ENCODE measurements around the gene GSC2.
A peak's percentile ranks its signal among the peaks of the same experiment; 100 is the strongest.

GSC2 gene, protein sequence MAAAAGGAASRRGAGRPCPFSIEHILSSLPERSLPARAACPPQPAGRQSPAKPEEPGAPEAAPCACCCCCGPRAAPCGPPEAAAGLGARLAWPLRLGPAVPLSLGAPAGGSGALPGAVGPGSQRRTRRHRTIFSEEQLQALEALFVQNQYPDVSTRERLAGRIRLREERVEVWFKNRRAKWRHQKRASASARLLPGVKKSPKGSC

DNA sequence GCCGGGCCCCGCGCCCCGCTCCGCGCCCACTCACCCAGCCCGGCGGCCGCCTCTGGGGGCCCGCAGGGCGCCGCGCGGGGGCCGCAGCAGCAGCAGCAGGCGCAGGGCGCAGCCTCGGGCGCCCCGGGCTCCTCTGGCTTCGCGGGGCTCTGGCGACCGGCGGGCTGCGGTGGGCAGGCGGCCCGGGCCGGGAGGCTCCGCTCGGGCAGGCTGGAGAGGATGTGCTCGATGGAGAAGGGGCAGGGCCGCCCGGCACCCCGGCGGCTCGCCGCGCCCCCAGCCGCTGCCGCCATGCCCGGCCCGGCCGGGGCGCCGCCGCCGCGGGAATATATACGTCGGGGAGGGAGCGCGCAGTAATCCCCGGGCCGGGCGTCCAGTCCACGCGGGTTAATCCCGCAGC is at the start of gene GSC2:
Gene GSC2 (minus strand): TSS at position 302 of the 400 bp plus-strand sequence. CDS start 9 bp downstream, at position 293.
- no peak for DNase-seq (ENCODE audit: low read depth)

DNA sequence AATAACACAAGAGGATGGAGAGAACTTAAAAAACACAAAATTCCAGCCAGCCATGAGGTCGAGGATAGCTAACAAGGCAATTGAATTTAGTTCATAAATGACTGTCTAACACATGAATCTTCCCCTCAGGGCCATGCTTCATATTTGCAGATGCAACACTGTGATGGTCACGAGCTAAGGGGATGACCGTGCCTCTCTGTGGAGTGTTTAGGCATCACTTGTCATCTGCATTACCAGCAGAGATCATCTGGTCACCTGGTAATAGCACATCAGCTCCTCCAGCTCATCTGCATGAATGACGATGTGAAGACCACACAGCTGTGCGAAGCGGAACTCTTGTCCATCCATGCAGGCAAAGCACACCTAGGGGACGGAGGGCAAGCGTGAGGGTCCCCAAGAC is 49.4 kb upstream of the GSC2 start:
- no peak for DNase-seq (ENCODE audit: low read depth)

DNA sequence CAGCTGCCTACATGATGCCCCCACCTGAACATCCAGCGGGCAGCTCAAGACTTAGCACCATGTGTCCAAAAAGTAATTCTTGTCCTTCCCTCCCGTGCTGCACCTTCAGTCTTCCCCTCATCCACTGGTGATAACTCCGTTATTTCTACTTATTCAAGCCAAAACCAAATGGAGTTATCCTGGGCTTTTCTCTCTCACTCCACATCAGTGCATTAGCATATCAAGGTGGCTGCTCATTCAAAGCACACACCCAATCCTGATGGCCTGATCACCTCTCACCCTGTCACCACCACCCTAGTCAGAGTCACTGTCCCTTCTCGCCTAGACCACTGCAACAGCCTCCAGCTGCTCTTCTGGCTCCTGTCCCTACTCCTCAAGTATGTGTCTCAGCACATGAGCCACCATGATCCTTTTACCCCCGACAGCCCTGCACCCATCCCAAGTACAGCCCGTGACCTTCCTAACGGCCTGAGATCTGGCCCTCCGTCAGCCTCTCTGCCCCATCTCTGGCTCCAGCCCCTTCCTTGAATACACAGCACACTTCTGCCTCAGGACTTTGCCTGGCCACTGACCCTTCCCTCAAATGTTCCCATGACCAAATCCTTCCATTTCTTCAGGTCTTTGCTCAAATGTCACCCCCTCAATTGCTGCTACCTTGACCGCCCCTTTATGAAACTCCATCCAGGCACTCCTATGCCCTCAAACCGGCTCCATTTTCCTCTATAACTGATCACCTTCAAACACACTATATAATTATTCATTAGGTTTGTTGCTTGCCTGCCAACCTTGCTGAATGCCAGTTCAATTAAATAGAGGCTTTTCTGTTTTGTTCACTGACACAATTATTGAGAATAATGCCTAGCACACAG is 48.1 kb upstream of the GSC2 start:
- no peak for DNase-seq (ENCODE audit: low read depth)

DNA sequence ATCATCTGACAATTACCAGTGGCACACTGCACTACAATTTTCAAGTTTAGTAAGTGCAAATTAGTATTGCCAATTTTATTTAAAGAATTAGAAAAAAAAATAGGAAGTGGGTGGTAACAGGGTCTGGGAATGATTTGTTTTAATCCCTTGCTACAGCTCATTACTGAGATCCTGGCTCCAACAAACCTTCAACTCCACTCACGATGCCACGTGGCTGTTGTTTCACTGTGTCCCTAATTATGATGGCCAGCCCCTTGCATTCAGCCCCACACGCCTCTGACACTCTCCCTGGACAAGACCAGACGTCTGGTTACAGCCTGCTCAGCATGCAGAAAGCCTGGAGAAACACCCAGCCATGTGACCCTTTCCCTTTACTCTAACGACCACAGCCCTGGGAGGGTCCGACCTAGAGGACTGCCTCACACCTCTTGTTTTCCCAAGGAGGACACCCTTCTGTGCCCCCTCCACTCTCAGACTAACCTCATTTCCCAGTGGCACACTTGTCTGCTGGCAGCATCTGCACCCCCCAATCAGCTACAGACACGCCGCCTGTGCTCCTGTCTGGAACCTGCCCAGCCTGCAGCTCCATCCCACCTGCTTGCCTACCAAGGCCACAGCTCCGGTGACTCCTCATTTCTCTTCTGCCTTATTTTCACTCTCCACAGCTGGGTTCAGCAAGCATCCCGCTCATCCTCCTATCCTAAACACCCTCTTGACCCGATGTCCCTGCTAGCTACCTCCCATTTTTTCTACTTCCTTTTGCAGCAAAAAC is 46.9 kb upstream of the GSC2 start:
- no peak for DNase-seq (ENCODE audit: low read depth)

DNA sequence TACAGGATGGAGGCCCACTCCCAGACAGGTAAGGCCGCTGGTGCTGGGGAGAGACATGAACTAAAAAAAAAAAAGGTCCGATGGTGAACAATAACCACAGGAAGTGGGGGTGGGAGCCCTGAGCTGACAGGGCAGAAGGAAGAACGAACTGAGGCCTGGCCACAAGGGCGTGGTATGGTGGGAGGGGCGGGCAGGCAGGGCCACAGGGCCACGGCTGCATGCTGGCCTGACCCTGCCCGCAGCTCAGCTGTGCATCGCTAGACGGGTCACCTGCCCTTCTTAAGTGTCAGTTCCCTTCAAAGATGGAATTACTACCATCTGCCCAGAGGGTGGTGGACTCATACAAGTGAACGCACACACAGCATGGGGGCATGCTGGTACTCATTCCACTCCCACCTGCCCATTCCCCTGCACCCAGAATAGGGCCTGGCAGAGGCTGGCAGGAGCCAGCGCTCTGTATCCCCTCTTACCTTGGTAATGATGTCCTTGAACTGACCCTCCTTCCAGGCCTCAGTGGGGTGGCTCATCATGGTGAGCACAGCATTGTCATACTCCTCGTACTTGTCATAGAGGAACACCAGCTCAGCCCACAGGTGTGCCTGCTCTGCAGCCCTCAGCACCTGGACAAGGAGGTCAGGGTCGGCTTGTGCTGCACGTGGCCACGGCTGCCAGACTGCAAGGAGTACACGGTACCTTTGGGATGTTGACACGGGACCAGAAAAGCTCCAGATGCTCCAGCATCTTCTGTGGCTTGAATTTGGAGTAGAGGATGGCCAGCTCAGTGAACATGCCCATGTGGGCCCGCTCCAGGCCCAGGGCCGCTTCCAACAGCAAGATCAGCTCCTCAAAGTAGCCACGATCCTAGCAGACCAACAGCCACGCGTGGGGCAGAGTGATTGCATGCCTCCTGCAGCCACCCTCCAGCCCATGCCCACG is 46.0 kb upstream of the GSC2 start:
- DNase-seq (ENCODE audit: low read depth), result no peak

DNA sequence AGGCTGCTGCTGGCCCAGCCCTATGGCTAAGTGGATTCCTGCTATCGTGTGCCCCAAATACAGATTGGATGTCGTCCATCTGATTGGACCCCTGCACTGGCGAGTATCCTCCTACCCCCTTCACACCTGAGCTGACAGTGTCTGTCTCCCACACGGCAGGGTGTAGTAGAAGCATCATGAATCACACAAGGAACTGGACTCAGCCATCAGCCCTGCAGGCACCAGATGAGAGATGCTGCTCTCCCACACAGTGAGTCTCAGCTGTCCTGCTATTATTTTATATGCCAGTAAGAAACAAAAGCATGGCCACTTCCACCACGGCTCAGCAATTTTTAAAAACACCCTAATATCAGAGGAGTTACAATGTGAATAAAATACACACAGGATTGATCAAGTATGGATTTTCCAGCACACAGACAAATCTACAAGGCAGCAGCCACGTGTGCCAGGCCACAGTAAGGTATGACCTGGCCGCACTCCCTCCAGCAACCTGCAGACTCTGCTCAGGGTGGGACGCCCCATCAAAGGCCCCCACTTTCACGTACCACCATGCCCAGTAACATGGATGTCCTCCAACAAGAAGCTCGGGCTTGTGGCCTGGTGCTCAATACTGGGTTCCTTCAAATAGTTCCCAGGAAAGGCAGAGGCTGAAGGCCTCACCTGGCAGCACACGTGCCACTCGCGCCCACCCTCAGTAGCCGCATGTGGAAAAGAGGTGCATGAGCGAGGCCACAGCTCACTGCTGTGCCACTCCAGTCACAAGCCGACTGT is 44.9 kb upstream of the GSC2 start:
- no peak for DNase-seq (ENCODE audit: low read depth)

DNA sequence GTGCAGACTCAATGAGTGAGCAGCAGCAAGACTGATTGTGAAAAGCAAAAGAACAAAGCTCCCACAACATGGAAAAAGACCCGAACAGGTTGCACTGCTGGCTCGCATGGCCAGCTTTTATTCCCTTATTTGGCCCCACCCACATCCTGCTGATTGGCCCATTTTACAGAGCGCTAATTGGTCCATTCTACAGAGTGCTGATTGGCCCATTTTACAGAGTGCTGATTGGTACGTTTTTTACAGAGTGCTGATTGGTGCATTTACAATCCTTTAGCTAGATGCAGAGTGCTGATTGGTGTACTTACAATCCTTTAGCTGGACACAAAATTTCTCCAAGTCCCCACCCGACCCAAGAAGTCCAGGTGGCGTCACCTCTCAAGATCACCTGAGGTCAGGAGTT is 43.8 kb upstream of the GSC2 start:
- no peak for DNase-seq (ENCODE audit: low read depth)

DNA sequence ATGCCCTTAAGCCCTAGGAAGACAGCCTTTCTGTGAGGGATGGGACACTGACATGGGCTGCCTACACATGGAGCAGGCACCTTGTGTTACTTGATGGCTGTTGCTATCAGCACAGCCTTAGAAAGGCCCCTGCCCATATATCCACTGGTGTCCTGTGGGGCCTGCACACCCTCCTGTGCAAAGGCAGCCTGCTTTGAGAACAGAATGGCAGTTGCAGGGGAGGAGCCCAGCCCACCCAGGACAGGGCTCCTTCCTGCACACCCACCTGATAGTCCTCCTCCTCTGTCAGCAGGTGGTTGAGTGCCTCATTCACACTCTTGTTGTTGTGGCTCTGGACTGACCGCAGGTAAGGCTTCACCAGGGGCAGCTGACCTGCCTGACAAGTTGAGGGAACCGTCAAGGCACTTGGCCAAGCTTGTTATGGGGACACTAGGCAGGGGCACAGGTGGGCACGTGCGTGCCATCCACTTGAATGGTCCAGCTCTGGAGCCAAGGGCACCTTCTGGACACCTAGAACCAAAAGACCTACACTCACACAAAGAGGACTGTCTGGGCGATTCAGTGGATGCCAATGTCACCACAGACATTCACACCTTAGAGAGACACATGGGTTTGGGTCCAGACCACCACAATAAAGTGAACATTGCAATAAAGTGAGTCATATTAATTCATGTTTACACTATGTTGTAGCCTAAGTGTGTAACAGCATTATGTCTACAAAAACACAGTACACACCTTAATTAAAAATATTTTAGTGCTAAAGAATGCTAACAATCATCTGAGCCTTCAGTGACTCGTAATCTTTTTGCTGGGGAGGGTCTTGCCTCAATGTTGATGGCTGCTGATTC is 37.8 kb upstream of the GSC2 start:
- DNase-seq (ENCODE audit: low read depth), result no peak

DNA sequence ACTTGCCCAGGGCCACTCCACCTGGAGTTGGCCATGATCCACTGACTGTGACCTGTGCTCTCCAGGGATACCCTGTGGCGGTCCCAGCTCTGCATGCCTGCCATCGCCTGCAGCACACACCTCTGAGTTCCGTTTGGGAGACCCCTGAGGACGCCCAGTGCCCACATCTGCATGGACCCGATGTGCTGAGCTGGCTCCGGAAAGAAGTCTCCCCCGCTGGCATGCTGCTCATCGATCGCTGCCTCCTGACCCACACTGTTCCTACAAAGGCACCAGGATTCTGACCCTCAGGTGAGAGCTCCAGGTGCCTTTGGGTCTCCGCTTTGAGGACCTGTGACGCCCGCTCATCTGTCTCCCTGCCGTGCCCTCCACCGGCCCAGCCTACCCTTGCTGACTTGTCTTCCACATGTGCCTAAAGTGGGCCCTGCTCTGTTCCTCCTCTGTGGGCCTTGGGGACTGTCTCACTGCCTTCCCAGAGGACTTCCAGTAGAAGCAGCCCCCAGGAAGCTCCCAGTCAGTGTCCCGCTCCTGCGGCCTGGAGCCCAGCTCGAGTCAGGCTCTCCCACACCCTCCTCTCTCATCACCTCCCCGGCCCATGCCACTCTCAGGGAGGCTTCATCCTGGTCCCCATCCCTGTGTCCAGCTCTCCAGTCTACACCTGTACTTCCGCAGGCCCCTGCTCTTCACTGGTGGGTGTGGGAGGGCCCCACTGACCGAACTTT is 34.3 kb upstream of the GSC2 start:
- DNase-seq (ENCODE audit: low read depth), result no peak

DNA sequence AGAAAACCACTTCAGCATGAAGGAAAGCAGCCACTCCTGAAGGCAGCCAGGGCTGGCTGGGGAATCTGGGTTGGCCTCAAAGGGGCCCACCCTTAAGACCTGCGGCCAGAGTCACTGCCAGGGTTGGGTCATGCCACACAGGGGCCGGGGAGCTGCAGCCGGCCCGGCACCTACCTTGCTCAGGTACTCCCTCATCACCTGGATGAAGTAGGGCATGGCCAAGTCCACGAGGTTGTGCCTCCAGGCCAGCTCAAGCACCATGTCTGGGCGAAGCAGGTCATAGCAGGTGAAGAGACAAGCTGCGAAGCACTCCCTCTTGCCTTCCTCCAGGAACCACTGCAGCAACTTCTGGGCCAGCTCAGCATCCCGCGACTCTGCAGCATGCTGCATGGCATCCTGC is 33.1 kb upstream of the GSC2 start:
- no peak for DNase-seq (ENCODE audit: low read depth)

DNA sequence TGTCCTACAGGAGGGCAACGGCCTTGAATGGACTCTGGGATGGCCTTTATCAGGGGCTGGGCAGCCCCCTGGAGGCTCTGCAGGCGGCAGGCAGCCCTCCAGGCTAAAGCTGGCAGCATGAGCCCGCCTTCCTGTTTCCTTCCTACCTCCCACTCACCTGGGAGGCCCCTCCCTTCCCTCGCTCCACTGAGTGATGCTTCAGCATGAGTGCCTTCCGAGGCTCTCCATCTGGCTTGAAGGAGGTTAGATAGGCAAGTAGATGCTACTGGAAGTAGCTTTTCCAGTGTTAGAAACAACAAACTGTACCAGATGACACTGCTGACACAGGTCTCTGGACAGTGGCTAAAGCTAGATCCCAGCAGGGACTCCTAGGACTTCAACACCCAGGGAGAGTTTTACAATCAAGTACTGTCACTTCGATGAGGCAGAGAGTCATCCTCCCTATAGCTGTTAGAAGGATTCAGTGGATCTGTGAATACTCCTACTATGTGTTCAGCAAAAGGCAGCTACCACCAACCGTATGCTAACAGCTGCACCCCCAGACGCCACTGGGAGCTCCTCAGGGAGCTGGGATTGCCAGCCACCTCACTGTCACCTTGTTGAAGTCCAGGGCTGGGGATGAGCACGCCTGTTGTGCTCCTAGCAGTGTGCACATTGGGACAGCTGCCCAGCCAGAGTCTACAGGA is 32.5 kb upstream of the GSC2 start:
- no peak for DNase-seq (ENCODE audit: low read depth)

DNA sequence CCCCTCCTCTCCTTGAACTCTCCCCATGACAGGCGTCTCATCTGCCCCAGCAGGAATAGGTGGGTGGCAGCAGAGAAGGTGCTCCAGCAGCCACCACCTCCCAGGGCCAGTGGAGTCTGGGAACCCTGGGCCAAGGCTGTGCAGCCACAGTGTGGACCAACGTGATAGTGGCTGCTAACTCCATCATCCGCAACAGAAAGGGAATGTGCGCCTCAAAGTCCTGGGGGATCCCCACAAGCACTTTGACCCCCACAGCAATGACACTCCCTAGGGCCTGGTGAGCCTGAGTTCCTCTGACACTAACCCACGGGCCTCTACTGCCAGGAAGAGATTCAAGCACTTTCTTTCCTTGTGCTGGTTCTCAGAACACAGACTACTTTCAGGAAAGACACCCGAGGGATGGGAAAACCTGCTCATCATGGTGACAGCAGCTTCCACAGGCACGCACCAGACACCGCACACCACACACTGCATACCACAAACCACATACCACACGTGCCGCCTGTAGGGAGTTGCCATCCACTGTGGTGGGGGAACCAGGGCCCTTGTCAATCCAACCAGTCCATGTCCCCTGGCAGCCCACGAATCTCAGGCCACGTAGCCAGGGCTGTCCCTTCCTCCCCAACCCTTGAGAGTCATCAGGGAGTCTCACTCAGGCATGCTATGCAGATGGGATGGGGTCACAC is 31.8 kb upstream of the GSC2 start:
- DNase-seq (ENCODE audit: low read depth), result no peak

DNA sequence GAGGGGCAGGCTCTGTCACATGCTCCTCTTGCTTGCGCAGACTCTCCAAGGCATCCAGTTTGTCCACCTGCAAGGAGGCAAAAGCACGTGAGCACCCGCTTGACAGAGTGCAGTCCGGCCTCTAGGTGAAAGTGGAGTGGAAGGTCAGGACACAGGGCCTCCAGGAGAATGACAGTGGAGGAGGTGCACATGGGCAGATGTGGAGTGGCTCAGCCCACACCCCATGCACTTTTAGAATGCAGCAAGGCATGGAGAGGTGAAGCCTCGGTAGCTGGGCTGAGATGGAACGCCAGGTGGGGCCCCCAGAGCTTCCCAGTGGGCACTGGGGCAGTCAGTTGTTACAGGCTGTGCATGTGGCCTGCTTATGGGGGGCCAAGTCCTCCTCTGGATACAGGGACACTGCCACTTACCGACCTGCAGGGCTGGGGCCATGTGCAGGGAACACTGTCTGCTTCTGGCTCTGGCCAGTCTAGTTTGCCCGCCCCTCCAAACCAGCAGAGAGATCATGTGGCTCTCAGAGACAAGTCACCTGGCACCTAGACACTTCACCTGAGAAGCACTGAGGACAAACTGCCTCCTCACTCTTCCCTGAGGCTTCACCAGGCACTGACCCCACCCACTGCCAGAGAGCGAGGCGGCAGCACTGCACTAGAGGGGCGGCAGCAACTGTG is 30.8 kb upstream of the GSC2 start:
- DNase-seq (ENCODE audit: low read depth), result no peak

DNA sequence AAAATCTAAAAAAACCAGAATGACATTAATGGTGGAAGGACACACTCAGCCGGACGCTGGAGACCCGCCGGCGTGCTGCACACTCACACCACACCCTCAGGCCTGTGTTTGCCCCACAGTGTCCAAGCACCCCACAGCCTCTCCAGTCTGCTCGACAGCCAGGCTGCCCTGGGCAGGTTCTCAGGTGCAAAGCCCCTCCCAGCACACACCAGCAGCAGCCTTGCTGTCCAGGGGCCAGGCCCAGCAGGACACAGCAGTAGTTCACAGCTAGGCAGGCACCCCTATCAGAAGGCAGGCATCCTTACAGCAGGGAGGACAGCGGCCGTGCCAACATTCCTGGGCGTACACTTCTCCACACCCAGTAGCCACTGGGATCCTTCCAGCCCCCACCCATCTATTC is 30.1 kb upstream of the GSC2 start:
- DNase-seq (ENCODE audit: low read depth), result no peak

DNA sequence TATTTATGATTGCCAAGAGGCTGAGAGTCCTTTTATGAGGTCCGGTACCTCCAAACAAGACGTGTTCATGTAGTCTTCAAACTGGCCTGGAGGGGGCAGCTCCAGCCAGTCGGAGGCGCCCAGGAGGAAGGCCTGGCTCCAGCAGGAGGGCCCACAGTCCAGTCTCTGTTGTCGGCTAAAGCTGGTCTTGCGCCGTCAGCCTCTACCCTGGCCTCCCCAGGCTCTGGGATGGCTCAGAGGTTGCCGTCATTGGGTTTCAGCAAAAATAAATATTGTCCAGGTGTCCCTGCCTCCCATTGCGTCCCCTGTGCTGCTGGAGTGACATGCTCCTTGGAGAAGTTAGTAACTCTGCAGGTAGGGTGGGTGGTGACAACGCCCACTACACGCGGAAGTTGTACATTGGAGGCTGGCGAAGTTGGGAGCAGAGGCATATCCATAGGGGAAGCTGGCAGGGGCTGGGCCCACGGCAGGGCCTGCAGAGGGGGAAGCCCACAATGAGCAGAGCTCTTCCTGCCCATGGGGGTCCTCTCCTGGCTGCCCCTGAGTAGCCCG is 29.5 kb upstream of the GSC2 start:
- peak; percentile 91 for DNase-seq (ENCODE audit: low read depth)

DNA sequence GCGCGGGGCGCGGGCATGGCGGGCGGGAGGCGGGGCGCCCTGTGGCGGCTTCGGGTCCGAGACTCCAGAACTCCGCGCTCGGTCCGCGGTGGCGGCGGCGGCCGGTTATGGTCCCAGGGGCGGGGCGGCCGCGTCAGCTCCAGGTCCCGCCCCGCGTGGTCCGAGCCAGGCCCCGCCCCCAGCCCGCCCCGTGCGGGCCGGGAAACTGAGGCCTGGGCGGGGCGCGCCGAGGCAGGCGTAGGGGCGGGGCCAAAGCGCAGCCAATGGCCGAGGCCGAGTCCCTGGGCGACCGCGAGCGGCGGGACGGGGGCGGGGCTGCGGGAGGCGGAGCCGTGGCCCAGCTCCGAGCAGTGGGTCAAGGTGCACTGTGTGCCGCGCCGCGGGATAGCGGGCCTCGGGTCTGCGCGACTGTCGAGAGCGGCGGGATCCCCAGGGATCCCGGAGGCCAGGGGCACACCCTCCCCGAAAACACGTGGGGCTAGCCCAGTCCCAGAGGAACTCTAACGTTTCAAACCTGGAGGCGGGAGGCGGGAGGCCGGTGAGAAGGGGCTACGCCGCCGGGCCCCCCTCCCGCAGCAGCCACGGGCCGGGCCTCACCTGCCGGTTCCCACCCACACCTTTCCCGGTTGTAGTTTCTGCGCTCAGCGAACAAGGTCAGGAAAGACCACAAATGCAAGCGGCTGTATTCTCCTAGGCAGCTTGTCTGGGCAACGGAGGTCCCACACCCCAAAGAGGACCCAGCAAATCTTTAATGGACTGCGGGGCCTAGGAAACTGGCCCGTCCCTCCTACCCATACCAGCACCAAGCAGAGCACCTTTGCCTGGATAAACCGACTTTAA is 28.8 kb upstream of the GSC2 start, which contains the start of gene SLC25A1:
Gene SLC25A1 (minus strand): TSS at position 80 of the 840 bp plus-strand sequence. CDS start 63 bp downstream, at position 17.
- DNase-seq (ENCODE audit: low read depth), result peak; percentile 82

Data from iris pigment epithelial cell (primary cell).